ENCODE results near the gene ZNF564. TPM values are rescaled to one million over a fixed set of nuclear protein-coding genes. Genes with fewer than 3 reads are reported as not detected.
"Not testable (repeated sequence)": the region's sequence is repeated elsewhere in the genome, so short reads cannot be mapped to it uniquely, and the experiment has no call there.

ZNF564 gene
- polyA plus RNA-seq, 3 donors: 1.0 to 8.4 (median 8.4) TPM

DNA sequence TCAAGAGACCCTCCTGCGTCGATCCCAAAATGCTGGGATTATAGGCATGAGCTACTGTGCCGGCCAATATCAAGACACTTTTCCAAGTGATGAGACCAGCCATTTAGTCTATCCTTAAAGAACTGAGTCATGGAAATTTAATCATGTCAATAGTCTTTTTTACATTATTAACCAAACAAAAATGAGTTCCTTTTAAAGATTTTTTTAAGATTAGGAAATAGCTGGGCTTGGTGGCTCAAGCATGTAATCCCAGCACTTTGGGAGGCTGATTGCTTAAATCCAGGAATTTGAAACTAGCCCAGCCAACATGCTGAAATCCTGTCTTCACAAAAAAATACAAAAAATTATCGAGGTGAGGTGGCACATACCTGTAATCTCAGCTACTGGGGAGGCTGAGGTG, 16.7 kb upstream of the ZNF564 start:
- no peak overlapping the region for H3K4me3 Mint-ChIP-seq
- H3K27ac Mint-ChIP-seq: no peak overlapping the region
- peaks cover 0 to 11% (median 6%) of the 10 kb centered on the region in 3 donors for H3K27me3 Mint-ChIP-seq (ENCODE audit: low read depth in 3 of 3)
- H3K27me3 ChIP-seq (ENCODE audit: control insufficient read depth in 2 of 2, insufficient read depth in 2 of 2, low read length in 2 of 2): no peaks in the 10 kb centered on the region
- H4K20me1 ChIP-seq (ENCODE audit: insufficient read depth, low read length): no peaks in the 10 kb centered on the region
- H3K4me1 Mint-ChIP-seq: peaks cover 2% of the 10 kb centered on the region
- no peaks in the 10 kb centered on the region for H3K36me3 ChIP-seq (replicated peaks in 1 of 2; ENCODE audit: control insufficient read depth in 1 of 2, insufficient read depth in 2 of 2, low read length in 2 of 2)
- DNase-seq: no peak
- TF ChIP-seq CTCF (IDR thresholded peaks at IDR 0.05): no peak
- intact Hi-C loops (cut with micrococcal nuclease): no loop called here
- no peaks in the 10 kb centered on the region for H3K4me1 ChIP-seq (ENCODE audit: control insufficient read depth in 1 of 2, insufficient read depth in 2 of 2, low read length in 2 of 2)
- H3K79me2 ChIP-seq (ENCODE audit: insufficient read depth, low read length): no peaks in the 10 kb centered on the region
- H3K4me2 ChIP-seq (replicated peaks; ENCODE audit: extremely low read depth, low read length, poor library complexity, severe bottlenecking): no peak overlapping the region
- WGBS (ENCODE audit: insufficient coverage): 100% methylated on average over 4 of the region's 4 CpGs
- peaks cover 0 to 3% (median 0%) of the 10 kb centered on the region in 7 donors for H3K9me3 Mint-ChIP-seq
- H3K9ac ChIP-seq (ENCODE audit: insufficient read depth, low read length, poor library complexity, severe bottlenecking): no peak overlapping the region
- H3K9me3 ChIP-seq (replicated peaks in 1 of 2; ENCODE audit: control insufficient read depth in 1 of 2, insufficient read depth in 1 of 2, low read length in 2 of 2): no peaks in the 10 kb centered on the region
- no peak overlapping the region for H3K4me3 ChIP-seq (replicated peaks in 1 of 3; ENCODE audit: low read depth in 2 of 3, low read length in 3 of 3)
- H3K36me3 Mint-ChIP-seq: no peaks in the 10 kb centered on the region
- no peak overlapping the region for H3K27ac ChIP-seq (ENCODE audit: low read depth in 1 of 2, low read length in 2 of 2)
- H2AFZ ChIP-seq (ENCODE audit: insufficient read depth, low read depth, low read length, poor library complexity, severe bottlenecking): no peak overlapping the region

DNA sequence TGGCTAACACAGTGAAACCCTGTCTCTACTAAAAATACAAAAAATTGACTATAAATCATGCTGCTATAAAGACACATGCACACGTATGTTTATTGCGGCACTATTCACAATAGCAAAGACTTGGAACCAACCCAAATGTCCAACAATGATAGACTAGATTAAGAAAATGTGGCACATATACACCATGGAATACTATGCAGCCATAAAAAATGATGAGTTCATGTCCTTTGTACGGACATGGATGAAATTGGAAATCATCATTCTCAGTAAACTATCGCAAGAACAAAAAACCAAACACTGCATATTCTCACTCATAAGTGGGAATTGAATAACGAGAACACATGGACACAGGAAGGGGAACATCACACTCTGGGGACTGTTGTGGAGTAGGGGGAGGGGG, 15.1 kb upstream of the ZNF564 start:
- H3K9ac ChIP-seq (ENCODE audit: insufficient read depth, low read length, poor library complexity, severe bottlenecking); DNase-seq; H3K36me3 Mint-ChIP-seq; H4K20me1 ChIP-seq (ENCODE audit: insufficient read depth, low read length); H3K36me3 ChIP-seq (replicated peaks in 1 of 2; ENCODE audit: control insufficient read depth in 1 of 2, insufficient read depth in 2 of 2, low read length in 2 of 2); H3K9me3 Mint-ChIP-seq; H3K27ac Mint-ChIP-seq; H3K27ac ChIP-seq (ENCODE audit: low read depth in 1 of 2, low read length in 2 of 2); H3K4me1 ChIP-seq (ENCODE audit: control insufficient read depth in 1 of 2, insufficient read depth in 2 of 2, low read length in 2 of 2); intact Hi-C loops (cut with micrococcal nuclease); H3K4me3 ChIP-seq (replicated peaks in 1 of 3; ENCODE audit: low read depth in 2 of 3, low read length in 3 of 3); H3K79me2 ChIP-seq (ENCODE audit: insufficient read depth, low read length); H3K9me3 ChIP-seq (replicated peaks in 1 of 2; ENCODE audit: control insufficient read depth in 1 of 2, insufficient read depth in 1 of 2, low read length in 2 of 2); H3K4me3 Mint-ChIP-seq; H3K27me3 ChIP-seq (ENCODE audit: control insufficient read depth in 2 of 2, insufficient read depth in 2 of 2, low read length in 2 of 2); H3K4me1 Mint-ChIP-seq; H3K4me2 ChIP-seq (replicated peaks; ENCODE audit: extremely low read depth, low read length, poor library complexity, severe bottlenecking); H2AFZ ChIP-seq (ENCODE audit: insufficient read depth, low read depth, low read length, poor library complexity, severe bottlenecking): not testable (repeated sequence)
- peaks cover 2 to 12% (median 4%) of the 10 kb centered on the region in 3 donors for H3K27me3 Mint-ChIP-seq (ENCODE audit: low read depth in 3 of 3)
- WGBS (ENCODE audit: insufficient coverage): no CpG with 5 or more reads among the region's 5 CpGs

Data from CD14-positive monocyte (primary cell).